Left ventricle myocardium inferior (tissue), 1 donor: ENCODE measurements around the gene CHCT1. TPM values are rescaled to one million over a fixed set of nuclear protein-coding genes. Genes with fewer than 3 reads are reported as not detected.

Source experiments
- DNase-seq: peaks from one replicate; pipeline ENCODE4 v3.0.0-alpha.2; 2020
- H3K27ac ChIP-seq: fragments of 200-600 bp; replicated peaks from 2 replicates; pipeline ENCODE4 v1.8.0; 2021
- H3K27me3 ChIP-seq: fragments of 200-600 bp; 2 replicates; pipeline ENCODE4 v1.8.0; 2021; ENCODE audit warnings: low read depth
- H3K36me3 ChIP-seq: fragments of 200-600 bp; 2 replicates; pipeline ENCODE4 v1.8.0; 2021
- H3K4me1 ChIP-seq: fragments of 200-600 bp; 2 replicates; pipeline ENCODE4 v1.8.0; 2021
- H3K4me3 ChIP-seq: fragments of 200-600 bp; 2 replicates; pipeline ENCODE4 v1.8.0; 2021; ENCODE audit warnings: mild to moderate bottlenecking, moderate library complexity
- H3K9me3 ChIP-seq: fragments of 200-600 bp; replicated peaks from 2 replicates; pipeline ENCODE4 v1.8.0; 2021
- intact Hi-C: fragments of 100-400 bp; cut with micrococcal nuclease; formaldehyde crosslinking; loops from one replicate; pipeline ENCODE4 v1.11.0; 2022
- total RNA-seq: library from RNA; stranded (reverse); fragmentation: NEBNext Ultra II Directional; extraction: Animal tissue kit (Norgen Biotek cat#: 25700); gene quantifications from one replicate; pipeline ENCODE4 v1.2.1, GENCODE V29; 2021
- TF ChIP-seq, protein P1 (sequence below): fragments of 200-600 bp; IDR thresholded peaks from 2 replicates; pipeline ENCODE4 v1.8.0; 2021; ENCODE audit warnings: antibody characterized with exemption, mild to moderate bottlenecking, borderline replicate concordance
- donor health status: DM: no; HTN: yes; CAD: no; lungs with severe emphysema.

Gene CHCT1
- total RNA-seq, 1 donor from 2014 or later, result not detected

DNA sequence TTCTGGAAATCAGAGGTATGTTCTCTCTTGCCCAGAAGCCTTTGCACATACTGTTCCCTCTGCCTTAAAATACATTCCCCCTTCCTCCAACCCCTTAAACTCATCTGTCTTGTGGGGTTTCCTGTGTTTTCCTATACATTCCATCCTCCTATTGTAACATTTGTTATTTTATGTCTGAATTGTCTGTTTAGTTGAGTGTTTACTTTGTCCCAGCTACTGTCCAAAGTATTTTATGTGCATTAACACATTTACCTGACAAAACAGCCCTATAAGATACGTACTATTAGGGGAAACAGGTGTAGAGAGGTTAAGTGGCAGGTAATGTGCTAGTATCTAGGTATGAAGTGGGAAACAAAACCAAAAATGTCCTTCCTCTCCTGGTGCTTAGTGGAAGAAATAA, 42.1 kb downstream of the CHCT1 start:
- Histone ChIP-seq H3K4me3 (no peak overlapping the region), H3K27me3 (no peaks in the 10 kb centered on the region), H3K27ac (no peak overlapping the region), H3K4me1 (peaks cover 31% of the 10 kb centered on the region), H3K9me3 (no peaks in the 10 kb centered on the region), H3K36me3 (peaks cover 70% of the 10 kb centered on the region)
- TF ChIP-seq, protein P1, sequence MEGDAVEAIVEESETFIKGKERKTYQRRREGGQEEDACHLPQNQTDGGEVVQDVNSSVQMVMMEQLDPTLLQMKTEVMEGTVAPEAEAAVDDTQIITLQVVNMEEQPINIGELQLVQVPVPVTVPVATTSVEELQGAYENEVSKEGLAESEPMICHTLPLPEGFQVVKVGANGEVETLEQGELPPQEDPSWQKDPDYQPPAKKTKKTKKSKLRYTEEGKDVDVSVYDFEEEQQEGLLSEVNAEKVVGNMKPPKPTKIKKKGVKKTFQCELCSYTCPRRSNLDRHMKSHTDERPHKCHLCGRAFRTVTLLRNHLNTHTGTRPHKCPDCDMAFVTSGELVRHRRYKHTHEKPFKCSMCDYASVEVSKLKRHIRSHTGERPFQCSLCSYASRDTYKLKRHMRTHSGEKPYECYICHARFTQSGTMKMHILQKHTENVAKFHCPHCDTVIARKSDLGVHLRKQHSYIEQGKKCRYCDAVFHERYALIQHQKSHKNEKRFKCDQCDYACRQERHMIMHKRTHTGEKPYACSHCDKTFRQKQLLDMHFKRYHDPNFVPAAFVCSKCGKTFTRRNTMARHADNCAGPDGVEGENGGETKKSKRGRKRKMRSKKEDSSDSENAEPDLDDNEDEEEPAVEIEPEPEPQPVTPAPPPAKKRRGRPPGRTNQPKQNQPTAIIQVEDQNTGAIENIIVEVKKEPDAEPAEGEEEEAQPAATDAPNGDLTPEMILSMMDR, result no peak
- intact Hi-C loops, result no loop called here
- DNase-seq, result no peak

DNA sequence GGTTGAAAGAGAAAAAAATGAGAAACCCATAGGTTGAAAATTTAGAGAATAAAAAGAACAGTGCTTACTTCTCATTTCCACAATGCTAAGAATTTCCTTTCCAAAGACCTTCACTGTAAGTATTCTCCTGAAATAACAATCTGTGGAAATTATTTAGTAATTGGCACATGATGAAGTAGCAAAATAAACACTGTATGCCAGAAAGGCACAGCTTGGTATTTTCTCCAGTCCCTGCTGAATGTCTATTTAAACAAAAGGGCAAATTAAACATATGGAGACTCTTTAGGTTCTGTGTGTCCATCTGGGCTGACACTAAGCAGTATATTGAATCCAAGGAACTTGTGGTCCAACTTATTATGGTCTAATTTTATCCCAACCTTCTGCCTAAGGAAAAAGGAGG, 46.1 kb downstream of the CHCT1 start:
- Histone ChIP-seq H3K27me3 (no peaks in the 10 kb centered on the region), H3K4me1 (peaks cover 43% of the 10 kb centered on the region), H3K9me3 (no peaks in the 10 kb centered on the region), H3K27ac (peak overlapping the region; percentile 0), H3K4me3 (no peak overlapping the region), H3K36me3 (peaks cover 39% of the 10 kb centered on the region)
- TF ChIP-seq, protein P1, result no peak
- intact Hi-C loops, result no loop called here
- no peak for DNase-seq

DNA sequence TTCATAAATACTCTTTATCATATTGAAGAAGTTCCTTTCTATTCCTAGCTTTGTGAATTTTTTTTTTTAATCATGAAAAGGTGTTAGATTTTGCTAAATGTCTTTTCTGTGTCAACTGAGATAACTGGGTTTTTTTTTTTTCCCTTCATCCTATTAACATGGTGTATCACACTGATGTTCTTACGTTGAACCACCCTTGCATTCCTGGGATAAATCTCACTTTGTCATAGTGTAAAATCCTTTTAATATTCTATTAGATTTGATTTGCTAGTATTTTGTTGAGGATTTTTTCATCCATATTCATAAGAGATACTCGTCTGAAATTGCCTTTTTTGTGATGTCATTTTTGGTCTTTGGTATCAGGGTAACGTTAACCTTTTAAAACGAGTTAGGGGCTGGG, 49.2 kb downstream of the CHCT1 start:
- Histone ChIP-seq H3K4me3 (no peak overlapping the region), H3K9me3 (no peaks in the 10 kb centered on the region), H3K27me3 (no peaks in the 10 kb centered on the region), H3K27ac (no peak overlapping the region), H3K4me1 (peaks cover 41% of the 10 kb centered on the region), H3K36me3 (peaks cover 10% of the 10 kb centered on the region)
- intact Hi-C loops, result no loop called here
- DNase-seq, result no peak
- TF ChIP-seq, protein P1, result no peak

DNA sequence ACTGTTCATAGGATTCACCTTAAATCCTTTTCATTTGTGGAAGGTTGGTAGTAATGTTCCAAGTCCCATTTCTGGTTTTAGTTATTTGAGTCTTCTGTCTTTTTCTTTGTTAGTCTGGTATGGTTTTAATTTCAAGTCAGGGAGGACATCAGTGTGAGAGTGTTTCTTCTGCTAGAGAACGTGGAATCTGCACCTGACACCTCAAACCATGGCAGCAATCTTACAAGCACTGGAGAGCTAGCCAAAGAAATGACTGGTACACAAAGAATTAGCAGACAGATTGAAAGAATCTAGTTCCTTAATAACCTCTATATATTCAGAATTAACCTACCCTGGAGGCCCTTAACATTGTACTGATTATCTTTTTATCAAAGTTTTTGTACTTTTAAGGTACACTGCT, 50.2 kb downstream of the CHCT1 start:
- no peaks in the 10 kb centered on the region for H3K9me3 ChIP-seq
- no peaks in the 10 kb centered on the region for H3K27me3 ChIP-seq
- no peak overlapping the region for H3K4me3 ChIP-seq
- H3K27ac ChIP-seq, result no peak overlapping the region
- intact Hi-C loops, result no loop called here
- peaks cover 40% of the 10 kb centered on the region for H3K4me1 ChIP-seq
- peaks cover 20% of the 10 kb centered on the region for H3K36me3 ChIP-seq
- TF ChIP-seq, protein P1, result no peak
- no peak for DNase-seq

DNA sequence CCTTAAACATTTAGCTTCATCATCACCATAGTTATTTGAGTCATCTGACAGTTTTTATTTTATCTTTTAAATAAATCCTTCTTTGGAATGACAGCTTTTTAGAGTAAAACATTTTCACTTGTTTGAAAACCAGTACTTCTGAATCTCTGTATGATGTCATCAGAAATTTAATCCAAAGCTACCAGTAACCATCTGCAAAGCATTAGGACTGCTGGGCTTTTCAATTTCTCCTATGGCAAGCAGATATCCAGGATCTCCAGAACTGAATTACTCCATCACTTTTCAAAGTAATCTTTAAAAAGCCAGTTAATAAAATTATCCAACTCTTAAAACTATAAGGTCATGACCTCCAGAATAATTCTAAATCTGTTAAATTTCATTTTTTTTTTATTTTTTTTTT, 51.5 kb downstream of the CHCT1 start:
- H3K27me3 ChIP-seq, result no peaks in the 10 kb centered on the region
- H3K4me3 ChIP-seq, result no peak overlapping the region
- H3K9me3 ChIP-seq, result no peaks in the 10 kb centered on the region
- H3K27ac ChIP-seq, result no peak overlapping the region
- peaks cover 27% of the 10 kb centered on the region for H3K4me1 ChIP-seq
- intact Hi-C loops, result no loop called here
- no peak for DNase-seq
- TF ChIP-seq, protein P1, result no peak
- H3K36me3 ChIP-seq, result peaks cover 26% of the 10 kb centered on the region

Other genes with a start within 250 kb of the CHCT1 start
- gene USP32, start 30.4 kb upstream of the CHCT1 start, total RNA-seq, result 22.8 TPM
- 16.6 TPM for gene APPBP2, start 103.8 kb downstream of the CHCT1 start, total RNA-seq
- gene PPM1D, start 177.7 kb downstream of the CHCT1 start, total RNA-seq, result 6.8 TPM